HG03025 (cell line): ENCODE results near the gene FUT3.

Source experiments
- ATAC-seq: cut with Tn5 transposase; IDR thresholded peaks from one replicate; pipeline ENCODE4 v1.9.1; 2021; ENCODE audit warnings: mild to moderate bottlenecking, moderate library complexity; ENCODE audit not compliant: unreplicated experiment, low FRiP score

The FUT3 gene

DNA sequence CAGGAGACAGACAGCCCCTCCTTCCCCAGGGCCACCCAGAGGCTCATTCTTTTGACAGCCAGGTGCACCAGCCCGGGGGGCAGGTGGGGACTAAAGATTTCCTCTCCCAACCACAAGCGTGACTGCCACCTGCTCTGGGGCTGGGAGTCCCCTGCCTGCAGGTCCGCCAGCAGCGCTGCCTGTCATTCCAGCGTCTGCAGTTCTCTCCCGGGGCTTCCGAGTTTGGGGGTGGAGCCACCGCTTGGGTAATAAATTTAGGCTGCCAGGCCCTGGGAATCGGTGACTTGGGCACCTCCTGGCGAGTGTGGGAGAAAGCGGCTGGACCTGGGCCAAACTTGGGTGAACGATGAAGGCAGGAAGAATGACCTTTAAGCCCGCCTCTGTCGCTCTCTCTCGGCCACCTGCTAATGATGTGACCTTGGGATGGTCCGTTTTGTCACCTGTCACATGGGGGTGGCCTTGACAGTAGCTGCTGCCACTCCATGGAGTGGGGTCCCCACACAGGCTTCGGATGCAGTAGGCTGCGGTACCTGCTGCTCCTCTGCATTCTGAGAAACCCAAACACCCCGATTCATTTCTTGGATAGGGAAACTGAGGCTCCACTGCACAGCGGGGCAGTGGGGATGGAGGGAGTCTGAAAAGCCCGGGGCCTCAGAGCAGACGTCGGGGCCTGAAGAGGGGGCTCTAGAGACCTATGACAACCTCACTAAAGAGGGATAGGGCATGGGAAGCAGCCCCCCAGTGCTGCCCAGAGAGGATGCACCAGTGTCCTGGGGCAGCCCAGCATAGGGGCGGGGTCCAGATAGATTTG lies 24.5 kb downstream of the FUT3 start:
- no peak for ATAC-seq

DNA sequence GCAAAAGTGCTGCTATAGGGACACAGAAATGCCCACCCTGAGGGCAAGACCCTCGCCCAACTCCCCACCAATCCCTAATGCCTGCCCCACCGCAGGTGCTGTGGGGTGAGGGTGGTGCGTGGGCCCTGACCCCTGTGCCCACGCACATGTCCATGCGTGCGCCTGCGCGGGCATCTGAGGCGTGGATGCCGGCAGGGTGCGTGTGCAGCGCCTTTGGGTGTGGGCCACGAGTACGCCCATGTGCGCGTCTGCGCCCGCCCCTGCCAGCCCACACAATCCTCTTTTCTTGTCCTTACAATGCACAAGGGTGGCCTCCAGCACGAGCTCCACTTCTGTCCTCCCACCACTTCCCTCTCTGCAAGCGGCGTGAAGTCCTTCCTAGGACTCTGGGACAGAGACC lies 26.1 kb downstream of the FUT3 start:
- no peak for ATAC-seq

DNA sequence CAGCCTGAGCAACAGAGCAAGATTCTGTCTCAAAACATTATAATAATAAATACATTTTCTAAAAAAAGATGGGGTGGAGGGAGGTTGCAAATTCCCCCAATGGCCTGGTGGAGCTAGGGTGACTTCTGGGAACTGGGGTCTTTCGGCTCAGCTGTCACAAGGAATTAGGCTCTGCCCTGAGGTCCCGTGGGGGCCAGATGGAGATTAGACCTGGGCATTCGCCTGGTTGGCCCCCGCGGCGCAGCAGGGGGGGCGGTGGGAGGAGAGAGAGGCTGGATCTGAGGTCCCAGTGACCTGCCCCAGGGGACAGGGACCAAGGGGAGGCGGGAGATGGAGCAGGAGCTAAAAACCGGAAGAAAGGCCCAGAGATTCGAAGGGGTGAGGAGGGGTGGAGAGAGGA lies 26.5 kb downstream of the FUT3 start:
- no peak for ATAC-seq

DNA sequence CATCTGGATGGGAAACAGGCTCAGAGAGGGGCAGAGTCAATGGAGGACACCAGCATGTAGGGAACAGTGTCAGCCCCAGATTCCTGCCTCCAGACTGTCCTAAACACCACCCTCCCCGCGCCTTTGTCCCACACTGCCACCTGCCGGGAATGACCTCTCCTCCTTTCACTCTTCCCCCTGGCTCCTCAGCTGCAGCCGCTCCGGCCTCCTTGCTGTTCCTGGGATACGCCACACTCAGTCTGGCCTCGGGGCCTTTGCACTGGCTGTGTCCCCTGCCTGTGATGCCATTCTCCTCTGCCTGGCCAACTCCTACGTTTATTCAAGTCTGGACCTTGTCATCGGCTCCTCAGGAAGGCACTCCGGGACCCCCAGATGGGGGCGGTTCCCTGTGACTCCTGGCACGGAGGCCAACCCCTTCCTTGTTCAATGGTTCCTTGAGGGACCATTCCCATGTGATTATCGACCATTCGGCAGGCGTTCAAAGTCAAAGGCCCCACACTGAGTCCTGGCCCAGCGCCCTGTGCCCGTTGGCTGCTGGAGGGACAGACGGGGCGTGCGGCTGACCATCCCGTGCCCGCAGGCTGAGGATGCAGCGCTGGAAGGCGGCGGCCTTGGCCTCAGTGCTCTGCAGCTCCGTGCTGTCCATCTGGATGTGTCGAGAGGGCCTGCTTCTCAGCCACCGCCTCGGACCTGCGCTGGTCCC lies 27.5 kb downstream of the FUT3 start:
- ATAC-seq, result no peak

DNA sequence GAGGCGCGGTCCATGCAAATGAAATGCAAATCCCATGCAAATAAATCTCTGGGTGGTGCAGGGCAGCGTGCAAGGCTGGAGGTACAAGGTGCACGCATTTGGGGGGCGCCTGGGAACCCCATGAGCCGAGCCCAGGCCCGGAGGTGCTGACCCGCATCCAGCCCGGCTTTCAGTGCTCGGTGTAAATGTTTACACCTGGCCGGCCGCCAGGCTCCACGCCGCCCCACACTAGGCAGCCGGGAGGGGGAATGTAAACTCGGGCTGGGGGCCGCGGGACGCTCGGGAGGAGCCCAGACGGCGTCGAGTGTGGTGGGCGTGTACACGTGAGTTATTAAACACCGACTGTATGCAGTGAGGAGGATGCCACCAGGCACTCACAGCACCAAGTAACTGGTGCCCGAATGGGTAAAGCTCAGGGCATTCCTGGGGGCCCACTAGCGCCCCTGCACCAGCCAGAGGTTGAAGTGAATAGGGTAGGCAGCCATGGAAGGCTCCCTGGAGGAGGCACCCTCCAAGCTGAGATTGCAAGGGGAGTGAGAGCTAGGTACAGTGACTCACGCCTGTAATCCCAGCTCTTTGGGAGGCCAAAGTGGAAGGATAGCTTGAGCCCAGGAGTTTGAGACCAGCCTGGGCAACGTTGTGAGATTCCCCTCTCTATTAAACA lies 28.9 kb downstream of the FUT3 start:
- ATAC-seq, result no peak

DNA sequence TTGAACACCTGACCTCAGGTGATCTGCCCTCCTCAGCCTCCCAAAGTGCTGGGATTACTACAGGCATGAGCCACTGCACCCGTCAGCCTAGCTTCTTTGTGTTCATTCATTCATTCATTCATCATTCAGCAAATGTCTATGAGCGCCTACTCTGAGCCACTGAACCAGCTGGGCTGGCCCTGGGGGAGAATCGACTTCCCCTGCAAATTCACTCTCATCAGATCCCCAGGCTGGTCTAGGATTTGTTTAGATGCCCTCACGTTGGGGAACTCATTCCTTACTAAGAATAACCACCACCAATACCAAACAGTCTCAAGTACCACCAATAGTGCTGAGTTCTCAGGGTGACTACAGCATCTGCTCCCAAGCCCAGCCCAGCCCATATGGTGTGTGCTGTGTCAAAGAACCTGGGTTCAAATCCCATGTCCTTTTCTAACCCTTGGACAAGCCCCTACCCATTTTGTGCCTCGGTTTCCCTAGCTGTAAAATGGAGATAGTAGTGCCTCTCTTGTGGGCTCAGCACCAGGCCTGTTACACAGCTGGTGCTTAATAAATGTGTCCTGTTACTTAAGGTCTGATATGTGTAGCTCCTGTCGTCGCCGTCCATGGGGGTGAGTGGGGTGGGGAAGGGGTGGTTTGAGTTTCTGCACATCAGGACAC lies 29.6 kb downstream of the FUT3 start:
- no peak for ATAC-seq

DNA sequence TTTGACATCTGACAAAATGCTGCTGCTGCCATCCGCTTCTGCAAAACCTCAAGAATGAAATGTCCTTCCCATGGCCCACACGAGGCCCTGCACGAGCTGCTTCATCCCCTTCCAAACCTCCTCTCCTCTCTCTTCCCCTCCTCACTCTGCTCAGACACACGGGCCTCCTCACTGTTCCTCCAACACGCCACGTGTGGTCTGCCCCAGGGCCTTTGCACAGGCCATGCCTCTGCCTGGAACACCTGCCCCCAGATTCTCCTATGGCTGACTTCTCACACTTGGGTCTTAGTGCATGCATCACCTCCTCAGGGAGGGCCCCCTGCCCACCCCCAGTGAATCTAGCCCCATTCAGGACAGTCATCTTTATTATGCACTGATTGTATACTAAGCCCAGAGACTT lies 30.5 kb downstream of the FUT3 start:
- ATAC-seq, result no peak

DNA sequence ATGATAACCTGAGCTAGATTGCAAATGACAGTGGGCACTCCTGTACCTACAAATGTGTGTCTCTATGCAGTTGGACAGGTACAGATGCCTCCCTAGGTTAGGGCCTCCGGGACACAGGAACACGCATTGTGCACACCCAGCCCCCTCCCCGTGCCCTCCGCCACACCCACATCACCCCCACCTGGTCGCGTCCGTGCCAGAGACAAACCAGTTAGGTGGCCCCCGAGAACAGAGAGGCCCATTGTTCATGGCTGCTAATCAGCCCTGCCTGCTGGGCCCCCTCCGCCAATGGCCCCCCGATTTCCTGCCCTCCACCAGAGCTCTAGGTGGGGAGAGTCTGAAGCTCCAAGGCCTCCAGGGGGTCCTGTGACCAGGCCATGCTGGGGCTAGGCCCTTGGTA lies 32.7 kb downstream of the FUT3 start:
- ATAC-seq, result no peak

DNA sequence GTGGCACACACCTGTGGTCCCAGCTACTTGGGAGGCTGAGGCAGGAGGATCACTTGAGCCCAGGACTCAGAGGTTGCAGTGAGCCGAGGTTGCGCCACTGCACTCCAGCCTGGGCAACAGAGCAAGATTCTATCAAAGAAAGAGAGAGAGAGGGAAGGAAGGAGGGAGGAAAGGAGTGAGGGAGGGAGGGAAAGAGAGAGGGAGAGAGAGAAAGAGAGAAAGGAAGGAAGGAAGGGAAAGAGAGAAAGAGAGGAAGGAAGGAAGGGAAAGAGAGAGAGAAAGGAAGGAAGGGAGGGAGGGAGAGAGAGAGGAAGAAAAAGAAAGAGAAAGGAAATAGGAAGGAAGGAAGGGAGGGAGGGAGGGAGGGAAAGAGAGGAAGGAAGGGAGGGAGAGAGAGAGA lies 34.0 kb downstream of the FUT3 start:
- ATAC-seq, result no peak

DNA sequence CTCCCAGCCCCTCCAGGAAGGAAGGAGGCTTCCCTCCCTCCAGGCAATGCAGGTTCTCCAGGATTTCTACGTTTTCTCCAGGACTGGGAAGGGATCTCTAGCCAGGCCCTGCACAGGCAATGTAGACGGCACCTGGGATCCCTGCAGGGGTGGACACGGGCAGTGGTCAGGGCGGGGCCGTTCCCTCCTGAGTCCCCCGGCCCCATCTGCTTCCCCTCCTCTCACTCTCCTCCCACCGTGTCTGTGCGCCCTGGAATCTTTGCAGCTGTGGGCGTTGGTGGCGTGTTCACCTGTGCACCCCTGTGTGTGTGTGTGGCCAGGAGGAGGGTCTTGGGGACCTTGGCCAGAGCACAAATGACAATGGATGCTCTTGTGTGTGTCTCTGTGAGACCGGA lies 36.4 kb downstream of the FUT3 start:
- ATAC-seq, result no peak

DNA sequence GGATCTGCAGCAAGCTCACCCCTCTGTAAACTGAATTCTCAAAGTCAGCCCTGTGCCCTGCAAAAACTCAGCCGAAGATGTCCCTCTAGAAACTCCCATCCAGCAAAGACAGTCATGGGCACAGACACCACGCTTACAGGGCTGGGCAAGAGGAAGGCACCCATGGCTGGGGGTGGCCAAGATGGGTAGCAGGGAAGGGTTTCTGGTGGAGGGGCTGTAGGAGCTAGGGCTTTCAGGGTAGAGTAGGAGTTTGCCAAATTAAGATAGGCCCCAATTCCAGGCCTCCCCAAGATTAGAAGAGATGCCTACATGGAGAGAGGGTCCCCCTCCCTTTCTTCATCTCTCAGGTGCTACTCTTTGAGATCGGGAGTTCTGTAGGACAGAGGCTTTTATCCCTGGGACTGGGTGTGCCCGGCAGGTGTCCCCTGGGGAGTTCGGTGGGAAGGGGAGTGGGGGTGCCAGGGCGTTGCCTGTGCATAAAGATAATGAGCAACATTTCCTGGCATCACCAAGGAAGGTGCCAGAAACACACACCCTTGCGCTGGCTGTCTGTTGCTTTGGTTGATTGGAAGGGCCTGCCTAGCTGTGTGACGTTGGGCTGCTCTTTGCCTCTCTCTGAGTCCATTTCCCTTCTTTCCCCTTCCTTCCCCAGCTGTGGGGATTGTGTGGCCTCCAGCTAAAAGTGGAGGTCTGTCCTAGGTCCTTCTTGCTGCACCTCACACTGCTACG lies 37.0 kb downstream of the FUT3 start:
- ATAC-seq, result no peak

DNA sequence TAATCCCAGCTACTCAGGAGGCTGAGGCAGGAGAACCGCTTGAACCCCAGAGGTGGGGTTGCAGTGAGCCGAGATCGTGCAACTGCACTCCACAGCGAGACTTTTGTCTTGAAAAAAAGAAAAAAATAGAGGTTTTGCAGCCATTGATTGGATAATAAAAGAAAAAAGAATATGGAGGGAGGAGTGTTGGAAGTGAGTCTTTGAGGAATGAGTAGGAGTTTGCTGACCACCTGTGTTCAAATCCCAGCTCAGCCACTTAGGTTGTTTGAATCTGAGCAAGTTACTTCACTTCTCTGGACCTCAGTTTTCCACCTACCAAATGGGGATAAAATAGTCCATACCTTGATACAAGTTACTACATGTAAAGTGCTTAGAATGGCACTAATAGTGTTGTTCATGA lies 40.1 kb downstream of the FUT3 start:
- no peak for ATAC-seq

DNA sequence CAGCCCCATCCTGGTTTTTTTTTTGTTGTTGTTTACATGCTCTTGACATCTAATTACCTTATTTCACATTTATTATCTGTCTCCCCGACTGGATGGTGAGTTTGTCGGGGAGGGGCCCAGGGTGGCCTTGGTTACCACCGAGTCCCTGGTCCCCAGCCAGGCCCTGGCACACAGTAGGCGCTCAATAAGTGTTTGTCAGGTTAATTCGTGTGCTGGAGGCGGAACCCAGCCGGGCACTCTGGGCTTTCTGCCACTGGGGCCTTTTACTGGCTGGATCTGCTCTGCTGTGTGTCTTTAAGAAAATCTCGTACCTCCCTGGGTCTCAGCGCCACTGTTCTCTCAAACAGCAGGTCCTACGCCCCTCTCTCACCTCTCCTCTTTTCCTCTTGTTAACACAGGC lies 41.8 kb downstream of the FUT3 start:
- no peak for ATAC-seq

DNA sequence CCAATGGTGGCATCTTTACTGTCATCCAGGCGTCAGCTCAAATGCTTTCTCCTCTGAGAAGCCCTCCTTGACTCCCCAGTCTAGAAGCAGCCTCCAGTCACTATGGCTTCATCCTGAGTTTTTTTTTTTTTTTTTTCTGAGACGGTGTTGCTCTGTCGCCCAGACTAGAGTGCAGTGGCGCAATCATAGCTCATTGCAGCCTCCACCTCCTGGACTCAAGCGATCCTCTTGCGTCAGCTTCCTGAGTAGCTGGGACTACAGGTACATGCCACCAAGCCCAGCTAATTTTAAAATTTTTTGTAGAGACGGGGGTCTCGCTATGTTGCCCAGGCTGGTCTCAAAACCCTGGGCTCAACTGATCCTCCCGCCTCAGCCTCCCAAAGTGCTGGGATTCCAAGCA lies 42.2 kb downstream of the FUT3 start:
- ATAC-seq, result no peak

DNA sequence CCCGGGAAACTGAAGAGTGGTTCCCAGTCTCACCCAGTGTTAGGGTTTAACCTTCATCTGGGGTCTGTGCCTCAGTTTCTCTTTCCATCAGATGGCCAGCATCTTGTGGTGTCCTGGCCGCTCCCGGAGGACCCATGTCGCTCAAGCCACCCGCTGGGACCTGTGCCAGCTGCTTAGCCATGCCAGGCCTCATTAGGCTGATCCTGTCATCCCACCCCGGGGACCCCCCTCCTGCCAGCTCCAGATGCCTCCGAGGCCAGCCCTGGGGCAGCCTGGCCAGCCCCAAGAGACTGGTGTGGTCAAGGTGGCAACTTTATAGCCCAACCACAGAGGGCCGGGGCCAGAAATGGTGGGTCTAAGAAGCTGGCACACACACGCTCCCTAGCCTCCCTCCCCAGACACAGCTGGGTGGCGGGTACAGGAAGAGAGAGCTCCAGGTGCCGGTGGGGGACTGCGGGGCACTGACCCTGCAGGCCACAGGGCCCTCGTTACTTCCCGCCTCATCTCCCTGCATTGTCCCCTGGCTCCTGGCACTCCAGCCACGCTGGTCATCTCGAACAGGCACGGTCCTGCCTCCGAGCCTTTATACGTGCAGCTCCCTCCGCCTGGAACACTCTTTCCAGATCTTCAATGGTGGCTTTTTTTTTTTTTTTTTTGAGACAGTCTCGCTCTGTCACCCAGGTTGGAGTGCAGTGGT lies 43.0 kb downstream of the FUT3 start:
- ATAC-seq, result no peak

DNA sequence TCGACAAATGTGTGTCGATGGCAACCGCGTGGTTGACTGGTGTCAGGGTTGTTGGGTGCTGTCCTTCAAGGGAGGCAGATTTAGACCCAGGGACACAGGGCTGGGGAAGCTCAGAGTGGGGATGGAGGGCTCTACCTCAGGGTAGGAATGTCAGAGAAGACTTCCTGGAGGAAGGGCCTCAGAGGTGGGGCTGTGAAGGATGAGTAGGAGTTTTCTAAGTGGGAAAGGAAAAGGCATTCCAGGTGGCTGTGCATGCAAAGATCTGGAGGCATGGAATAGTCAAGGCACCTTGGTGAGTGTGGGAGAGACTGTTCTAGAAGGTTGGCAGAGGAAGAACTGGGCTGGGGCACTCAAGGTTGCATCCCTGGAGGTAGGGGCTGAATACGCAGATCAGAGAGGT lies 44.3 kb downstream of the FUT3 start:
- no peak for ATAC-seq

DNA sequence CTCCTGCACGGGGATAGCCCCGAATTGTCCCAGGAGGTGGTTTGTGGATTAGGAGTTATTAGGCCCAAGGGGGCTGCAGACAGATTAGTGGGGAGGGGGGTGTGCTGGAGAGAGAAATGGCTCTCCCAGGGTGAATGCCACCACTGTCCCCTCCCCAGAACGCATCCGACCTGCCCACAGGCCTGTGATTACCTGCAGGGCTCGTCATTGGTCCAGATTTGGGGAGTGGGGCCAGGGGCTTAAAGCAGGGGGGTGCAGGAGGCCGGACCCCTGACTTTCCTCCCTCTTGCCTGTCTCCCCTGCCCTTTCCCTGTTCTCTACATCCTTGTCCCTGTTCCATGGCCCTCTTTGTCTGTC lies 45.1 kb downstream of the FUT3 start:
- no peak for ATAC-seq

DNA sequence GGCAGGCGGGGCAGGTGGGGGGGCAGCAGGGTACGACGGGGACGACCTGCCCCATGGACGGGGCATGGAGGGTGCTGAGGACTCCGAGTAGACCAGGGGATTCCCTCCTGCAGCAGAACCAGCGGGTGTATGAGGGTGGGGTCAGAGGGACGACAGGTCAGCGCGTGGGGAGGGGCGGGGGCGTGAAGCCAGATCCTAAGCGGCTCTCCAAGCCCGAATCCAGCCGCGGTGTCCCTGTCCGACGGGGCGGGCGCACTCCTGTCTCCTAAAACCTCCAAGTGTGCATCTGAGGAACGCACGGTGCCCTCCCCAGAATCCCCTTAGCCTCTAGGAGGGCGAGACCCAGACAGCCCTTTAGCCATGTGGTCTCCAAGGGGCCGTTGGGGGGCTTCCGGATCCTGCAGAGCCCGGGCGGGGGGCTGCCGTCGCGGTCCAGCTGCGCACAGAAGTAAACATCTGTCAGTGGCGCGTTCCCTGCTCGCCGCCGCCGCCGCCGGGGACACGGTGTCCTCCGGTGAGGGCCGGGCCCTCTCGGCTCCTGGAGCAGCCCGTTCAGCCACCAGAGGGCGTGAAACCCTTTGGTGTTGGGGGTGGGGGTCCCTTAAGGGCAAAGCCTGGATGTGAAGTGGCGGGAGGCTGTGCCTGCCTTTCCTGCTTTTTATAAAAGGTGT lies 45.7 kb downstream of the FUT3 start:
- ATAC-seq, result no peak
